GM10248 (cell line): ENCODE data around the gene LAD1.

Experiments used
- CTCF ChIA-PET: fragments of 300-600 bp; sonication (Branson Sonifier 250); formaldehyde crosslinking; extraction: SDS; loops from one replicate; lab custom pipeline; 2021; ENCODE audit warnings: antibody characterized with exemption; lab: Yijun Ruan, JAX
- POLR2A ChIA-PET: fragments of 350-650 bp; sonication (Branson Sonifier 250); formaldehyde crosslinking; extraction: SDS; loops from one replicate; lab custom pipeline; 2020; ENCODE audit warnings: antibody characterized with exemption; lab: Yijun Ruan, JAX
- DNase-seq: peaks from one replicate; pipeline ENCODE4 v3.0.0; 2012; ENCODE audit errors: extremely low spot score
- CTCF ChIP-seq: IDR thresholded peaks from 2 replicates; pipeline ENCODE4 v1.5.1; 2012; ENCODE audit warnings: mild to moderate bottlenecking, low read depth; ENCODE audit errors: extremely low read depth, missing control alignments, control extremely low read depth

The LAD1 gene

GRCh38 chr1:201420608-201421002, 21.5 kb upstream of the LAD1 start:
- CTCF ChIA-PET: interaction anchor here (1.0 to 2.7 kb wide), 4 partner anchors 10 to 27 kb away, joined by 3 to 13 read pairs (median 5); no protein-coding TSS in a partner anchor
- TF ChIP-seq CTCF: no peak
- POLR2A ChIA-PET: no interaction called here
- no peak for DNase-seq

GRCh38 chr1:201419746-201420607, 20.9 kb upstream of the LAD1 start:
- TF ChIP-seq CTCF: no peak
- CTCF ChIA-PET: interaction anchor here (0.9 to 2.7 kb wide), 5 partner anchors 9 to 28 kb away, joined by 3 to 13 read pairs (median 4); no protein-coding TSS in a partner anchor
- POLR2A ChIA-PET: no interaction called here
- DNase-seq: no peak

DNA sequence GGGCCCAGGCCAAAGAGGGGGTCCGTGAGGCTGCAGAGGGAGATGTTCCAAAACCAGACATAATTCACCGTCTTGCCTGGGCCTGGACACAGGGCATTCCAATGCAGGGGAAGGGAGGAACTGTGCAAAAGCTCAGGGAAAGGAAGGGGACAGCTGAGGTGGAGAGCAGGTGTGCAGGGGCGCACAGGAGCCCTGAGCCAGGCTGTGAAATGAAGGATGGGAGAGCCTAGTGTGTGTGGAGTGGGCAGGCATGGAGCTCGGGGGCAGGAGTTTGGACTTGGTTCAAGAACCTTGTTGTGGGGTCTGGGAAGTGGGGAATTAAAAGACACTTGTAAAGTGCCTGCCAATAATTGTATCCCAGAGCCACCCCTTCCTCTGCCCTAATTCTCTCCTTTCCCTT, 20.1 kb upstream of the LAD1 start:
- DNase-seq: no peak
- ChIA-PET POLR2A (no interaction called here), CTCF (interaction anchor here (0.9 to 2.7 kb wide), 4 partner anchors 8 to 29 kb away, joined by 3 to 13 read pairs (median 4); no protein-coding TSS in a partner anchor)
- no peak for TF ChIP-seq CTCF

DNA sequence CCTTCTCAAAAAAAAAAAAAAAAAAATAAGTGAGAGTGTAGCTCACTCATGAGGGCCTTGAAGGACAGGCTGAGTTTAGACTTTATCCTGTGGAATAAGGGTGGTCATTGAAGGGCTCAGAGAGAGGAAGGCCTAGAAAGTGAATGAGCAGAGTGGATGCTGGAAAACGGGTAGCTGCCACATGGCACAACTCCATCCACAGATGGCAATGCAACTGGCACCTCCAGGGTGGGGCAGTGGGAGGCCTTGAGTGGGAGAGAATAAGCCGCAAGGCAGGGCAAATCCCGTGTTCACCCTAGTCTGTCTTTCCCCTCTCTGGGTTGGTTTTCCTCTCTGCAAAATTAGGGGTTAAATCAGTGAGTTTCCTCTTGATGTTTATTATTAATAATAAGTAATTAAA, 19.3 kb upstream of the LAD1 start:
- ChIA-PET POLR2A (no interaction called here), CTCF (interaction anchor here (1.0 to 1.8 kb wide), 3 partner anchors 9 to 30 kb away, joined by 4 to 6 read pairs (median 4); no protein-coding TSS in a partner anchor)
- no peak for DNase-seq
- TF ChIP-seq CTCF: no peak

GRCh38 chr1:201414051-201414738, 15.1 kb upstream of the LAD1 start:
- ChIA-PET POLR2A (no interaction called here), CTCF (interaction anchor here (0.8 to 3.9 kb wide), 3 partner anchors 22 to 33 kb away, joined by 4 to 20 read pairs (median 5); no protein-coding TSS in a partner anchor)
- DNase-seq: no peak
- TF ChIP-seq CTCF: no peak

DNA sequence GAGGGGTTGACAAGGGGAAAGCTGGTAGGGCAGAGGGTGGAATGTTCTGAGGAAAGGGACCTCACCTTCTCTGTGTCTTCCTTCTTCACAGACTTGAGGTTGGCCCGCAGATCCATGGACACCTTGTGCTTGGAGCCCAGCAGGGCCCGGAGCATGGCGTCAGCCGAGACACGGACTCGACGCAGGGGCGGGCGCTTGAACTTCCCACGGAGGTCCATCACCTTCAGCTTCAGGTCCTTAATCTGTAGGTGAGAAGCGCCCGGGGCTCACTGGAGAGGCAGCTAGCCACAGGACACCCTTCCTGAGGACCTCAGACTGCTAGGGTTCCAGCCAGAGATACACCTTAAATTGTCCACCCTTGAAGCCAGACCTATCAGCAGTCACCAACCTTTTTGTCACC, 12.2 kb upstream of the LAD1 start:
- ChIA-PET CTCF (interaction anchor here (1.2 to 8.7 kb wide), 8 partner anchors 9 to 484 kb away, joined by 3 to 95 read pairs (median 6); partner anchors contain the start of gene TNNT2), POLR2A (interaction anchor here (0.6 kb wide), 1 partner anchor 47 kb away, joined by 4 read pairs; no protein-coding TSS in a partner anchor)
- no peak for TF ChIP-seq CTCF
- no peak for DNase-seq
